GM18907 (cell line): ENCODE measurements around the gene RPS15.

Experiments
- ATAC-seq: cut with Tn5 transposase; IDR thresholded peaks from one replicate; pipeline ENCODE4 v1.9.1; 2021; ENCODE audit warnings: mild to moderate bottlenecking, moderate library complexity; ENCODE audit not compliant: unreplicated experiment

Gene RPS15

GRCh38 chr19:1438035-1438932 lies at the start of gene RPS15:
RPS15 (plus strand) TSS chr19:1438396; CDS start chr19:1438426, 30 bp downstream.
- ATAC-seq = peak; percentile 78

DNA sequence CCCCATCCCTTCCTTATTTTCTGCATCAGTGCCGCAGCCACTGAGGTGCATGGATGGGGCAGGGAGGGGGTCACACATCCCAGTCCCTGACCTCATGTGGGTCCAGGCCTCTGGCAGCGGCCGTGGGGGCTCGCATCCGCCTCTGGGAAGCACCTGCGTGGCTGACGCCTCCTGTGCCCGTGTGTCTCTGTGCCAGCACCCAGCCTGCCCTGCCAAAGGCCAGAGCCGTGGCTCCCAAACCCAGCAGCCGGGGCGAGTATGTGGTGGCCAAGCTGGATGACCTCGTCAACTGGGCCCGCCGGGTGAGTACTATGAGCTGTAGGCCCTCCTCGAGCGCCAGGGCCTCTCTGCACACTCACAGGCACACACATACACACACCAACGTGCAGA lies 49.6 kb upstream of the RPS15 start:
- no peak for ATAC-seq

GRCh38 chr19:1389033-1389940 lies 48.9 kb upstream of the RPS15 start:
- ATAC-seq = no peak

DNA sequence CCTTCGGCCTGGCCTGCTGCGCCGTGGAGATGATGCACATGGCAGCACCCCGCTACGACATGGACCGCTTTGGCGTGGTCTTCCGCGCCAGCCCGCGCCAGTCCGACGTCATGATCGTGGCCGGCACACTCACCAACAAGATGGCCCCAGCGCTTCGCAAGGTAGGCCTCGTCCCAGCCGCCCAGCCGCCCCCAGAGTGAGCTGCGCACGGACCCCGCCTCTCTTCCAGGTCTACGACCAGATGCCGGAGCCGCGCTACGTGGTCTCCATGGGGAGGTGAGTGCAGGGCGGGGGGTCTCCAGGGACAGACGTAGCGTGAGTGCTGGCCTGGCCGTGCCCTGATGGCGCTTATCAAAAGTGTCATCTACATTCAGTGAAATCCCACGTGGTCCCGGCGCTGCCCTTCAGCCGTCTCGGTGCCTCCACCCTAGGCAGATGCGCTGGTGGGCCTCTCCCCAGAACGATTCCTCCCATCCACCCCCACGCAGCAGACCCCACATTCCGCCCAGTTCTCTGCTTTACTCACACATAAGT lies 47.2 kb upstream of the RPS15 start:
- ATAC-seq = no peak

DNA sequence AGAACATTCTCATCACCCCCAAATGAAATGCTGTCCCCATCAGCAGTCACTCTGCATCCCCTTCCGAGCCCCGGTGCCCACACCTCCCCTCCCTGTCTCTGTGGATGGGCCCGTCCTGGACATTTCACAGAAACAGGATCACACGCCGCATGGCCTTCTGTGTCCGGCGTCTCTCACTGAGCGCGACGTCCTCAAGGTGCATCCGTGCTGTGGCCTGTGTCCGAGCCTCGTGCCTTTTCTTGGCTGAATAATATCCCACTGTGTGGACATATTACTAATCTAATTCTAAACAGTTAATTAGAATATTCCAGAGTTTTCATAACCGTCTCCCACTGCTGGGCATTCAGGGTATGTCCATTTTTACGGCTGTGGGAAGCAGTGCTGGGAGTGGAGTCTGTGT lies 45.8 kb upstream of the RPS15 start:
- ATAC-seq = no peak

DNA sequence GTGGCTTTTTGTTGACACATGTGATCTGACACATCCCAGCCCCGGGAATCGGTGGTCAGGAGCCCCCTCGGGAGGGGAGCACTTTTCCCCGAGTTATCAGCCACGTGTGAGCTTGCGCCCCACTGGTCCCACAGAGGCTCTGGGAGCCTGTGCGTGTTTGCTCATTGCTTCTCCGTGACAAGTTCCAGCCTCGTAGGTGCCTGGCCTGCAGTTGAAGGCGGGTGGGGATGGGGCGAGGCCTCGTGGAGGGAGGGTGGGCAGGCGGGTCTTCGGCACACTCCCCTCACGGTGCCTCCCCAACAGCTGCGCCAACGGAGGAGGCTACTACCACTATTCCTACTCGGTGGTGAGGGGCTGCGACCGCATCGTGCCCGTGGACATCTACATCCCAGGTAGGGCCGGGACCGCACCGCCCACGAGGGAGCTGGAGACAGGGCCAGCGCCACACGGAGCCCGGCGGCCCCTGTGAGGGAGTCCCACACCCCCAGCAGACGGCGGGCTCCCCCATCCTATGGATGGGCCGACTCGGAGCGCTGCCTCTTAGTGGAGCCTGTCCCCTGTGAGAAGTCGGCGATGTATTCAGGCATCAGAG lies 45.2 kb upstream of the RPS15 start:
- ATAC-seq = no peak

DNA sequence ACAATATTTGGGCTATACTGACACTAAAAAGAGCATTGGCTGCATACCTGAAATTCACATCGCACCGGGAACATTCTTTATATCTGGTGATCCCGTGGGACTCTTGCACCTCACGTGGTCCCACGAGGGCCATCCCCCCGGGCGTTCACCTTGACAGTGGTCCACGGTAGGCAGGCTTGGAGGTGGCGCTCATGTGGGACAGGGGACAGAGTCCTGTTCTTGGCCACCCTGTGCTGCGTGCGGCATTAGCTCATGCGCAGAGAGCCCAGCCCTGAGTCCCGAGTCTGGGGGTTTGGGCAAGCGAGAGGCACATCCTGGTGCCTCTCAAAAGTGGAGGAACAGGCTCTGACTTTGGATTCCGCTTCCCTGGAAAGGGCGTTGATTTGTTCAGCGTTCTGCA lies 44.4 kb upstream of the RPS15 start:
- no peak for ATAC-seq

DNA sequence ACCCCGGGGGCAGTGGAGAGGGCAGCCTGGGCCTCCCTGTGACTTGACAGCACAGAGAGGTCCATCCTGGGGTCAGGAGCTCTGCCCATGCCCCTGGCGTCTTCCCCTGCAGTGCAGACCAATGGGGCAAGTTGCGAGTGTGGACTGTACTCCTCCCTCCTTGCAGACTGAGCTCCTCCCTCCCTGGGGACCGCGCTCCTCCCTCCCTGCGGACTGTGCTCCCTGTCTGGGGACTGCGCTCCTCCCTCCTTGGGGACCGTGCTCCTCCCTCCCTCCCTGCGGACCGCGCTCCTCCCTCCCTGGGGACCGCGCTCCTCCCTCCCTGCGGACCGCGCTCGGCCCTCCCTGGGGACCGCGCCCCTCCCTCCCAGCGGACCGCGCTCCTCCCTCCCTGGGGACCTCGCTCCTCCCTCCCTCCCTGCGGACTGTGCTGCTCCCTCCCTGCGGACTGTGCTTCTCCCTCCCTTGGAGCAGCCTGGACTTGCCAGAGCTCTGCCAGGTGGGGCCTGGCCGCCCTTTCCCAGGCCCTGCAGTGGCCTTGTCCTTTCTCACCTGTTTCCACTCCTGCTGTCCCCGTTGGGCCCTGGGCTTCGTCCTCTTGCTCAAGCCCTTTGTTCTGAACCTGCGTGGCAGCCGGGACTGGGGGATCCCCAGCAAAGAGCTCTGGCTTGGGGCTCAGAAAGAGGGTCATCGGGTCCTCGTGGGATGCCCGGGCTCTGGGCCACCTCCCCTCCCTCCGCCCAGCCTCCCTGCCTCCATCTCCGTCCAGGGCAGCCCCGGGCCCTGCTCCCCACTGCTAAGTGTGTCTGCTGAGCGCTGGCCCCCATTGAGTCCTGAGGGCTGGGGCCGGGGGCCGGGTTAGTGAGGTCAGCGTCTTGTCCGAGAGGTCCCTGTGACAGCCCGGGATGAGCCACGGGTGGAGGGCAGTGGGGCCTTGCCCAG lies 43.7 kb upstream of the RPS15 start:
- no peak for ATAC-seq

GRCh38 chr19:1395194-1396018 lies 42.8 kb upstream of the RPS15 start:
- no peak for ATAC-seq

GRCh38 chr19:1396019-1396767 lies 42.0 kb upstream of the RPS15 start:
- ATAC-seq = no peak

GRCh38 chr19:1396768-1397679 lies 41.2 kb upstream of the RPS15 start:
- ATAC-seq = no peak

DNA sequence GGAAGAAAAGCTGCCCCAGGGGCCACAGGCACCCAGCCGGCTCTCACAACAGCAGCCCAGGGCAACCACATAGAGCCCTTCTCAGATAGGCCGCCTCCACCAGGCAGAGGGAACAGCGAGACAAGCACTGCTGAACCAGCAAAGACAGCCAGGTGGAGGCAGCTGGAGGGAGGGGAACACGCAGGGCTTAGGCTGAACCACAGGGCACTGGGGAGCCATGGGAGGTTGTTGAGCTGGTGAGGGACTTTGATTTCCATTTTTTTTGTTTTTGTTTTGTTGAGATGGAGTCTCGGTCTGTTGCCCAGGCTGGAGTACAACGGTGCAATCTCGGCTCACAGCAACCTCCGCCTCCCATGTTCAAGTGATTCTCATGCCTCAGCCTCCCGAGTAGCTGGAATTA lies 40.4 kb upstream of the RPS15 start:
- no peak for ATAC-seq

DNA sequence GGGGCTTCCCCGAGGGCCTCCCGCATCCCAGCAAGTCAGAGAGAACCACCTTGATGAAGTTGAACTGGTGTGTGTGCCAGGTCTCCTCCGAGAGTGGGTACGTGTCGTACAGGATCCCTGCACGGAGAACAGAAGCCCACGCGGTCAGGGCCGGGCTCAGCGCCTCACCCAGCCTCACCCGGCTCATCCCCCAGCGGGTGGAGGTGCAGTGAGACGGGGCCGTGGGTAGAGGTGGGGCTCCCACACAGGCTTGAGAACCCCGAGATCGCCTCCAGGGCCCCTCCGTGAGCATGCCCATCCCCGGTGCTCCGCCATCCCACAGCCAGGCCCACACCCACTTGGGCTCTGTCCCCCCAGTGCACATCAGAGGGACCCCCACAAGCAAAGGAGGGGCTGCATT lies 39.1 kb upstream of the RPS15 start:
- ATAC-seq = no peak

GRCh38 chr19:1399745-1400144 lies 38.5 kb upstream of the RPS15 start:
- no peak for ATAC-seq

GRCh38 chr19:1400281-1401137 lies 37.7 kb upstream of the RPS15 start:
- no peak for ATAC-seq

- ATAC-seq = no peak
Observed at GRCh38 chr19:1401138-1401888, 36.9 kb upstream of the RPS15 start, which contains the start of gene GAMT. GAMT (minus strand) TSS chr19:1401542; CDS start chr19:1401476, 66 bp downstream.
